ENCODE measurements around the gene SP140L. TPM values are rescaled to one million over a fixed set of nuclear protein-coding genes. Genes with fewer than 3 reads are reported as not detected.

The SP140L gene
- total RNA-seq, 4 donors from 2014 or later: 22.1 to 53.6 (median 35.7) TPM

DNA sequence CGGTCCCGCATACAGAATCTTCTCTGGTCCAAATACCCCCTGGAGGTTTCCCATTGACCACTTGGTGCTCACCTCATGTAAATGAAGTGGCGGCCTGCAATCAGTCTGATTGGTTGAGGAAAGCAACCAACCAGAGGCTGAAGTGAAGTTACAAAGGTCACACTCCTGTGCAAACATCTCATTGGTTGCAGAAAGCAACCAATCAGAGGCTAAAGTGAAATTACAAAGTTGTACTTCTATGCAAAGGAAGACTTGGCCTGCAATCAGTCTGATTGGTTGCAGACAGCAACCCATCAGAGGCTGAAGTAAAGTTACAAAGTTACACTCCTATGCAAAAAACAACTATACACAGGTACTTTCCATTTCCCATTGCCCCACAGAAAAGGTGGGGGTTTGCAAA, 86.5 kb downstream of the SP140L start:
- Histone ChIP-seq H3K9me3 (no peaks in the 10 kb centered on the region), H3K4me3 (no peak overlapping the region), H3K27me3 (no peaks in the 10 kb centered on the region), H3K4me1 (peaks cover 0 to 19% (median 9%) of the 10 kb centered on the region in 4 donors), H3K27ac (peak overlapping the region in 1 of 4 donors; percentile 89), H3K36me3 (no peaks in the 10 kb centered on the region)
- no peak for TF ChIP-seq POLR2A (IDR thresholded peaks at IDR 0.05)
- TF ChIP-seq, protein P1, sequence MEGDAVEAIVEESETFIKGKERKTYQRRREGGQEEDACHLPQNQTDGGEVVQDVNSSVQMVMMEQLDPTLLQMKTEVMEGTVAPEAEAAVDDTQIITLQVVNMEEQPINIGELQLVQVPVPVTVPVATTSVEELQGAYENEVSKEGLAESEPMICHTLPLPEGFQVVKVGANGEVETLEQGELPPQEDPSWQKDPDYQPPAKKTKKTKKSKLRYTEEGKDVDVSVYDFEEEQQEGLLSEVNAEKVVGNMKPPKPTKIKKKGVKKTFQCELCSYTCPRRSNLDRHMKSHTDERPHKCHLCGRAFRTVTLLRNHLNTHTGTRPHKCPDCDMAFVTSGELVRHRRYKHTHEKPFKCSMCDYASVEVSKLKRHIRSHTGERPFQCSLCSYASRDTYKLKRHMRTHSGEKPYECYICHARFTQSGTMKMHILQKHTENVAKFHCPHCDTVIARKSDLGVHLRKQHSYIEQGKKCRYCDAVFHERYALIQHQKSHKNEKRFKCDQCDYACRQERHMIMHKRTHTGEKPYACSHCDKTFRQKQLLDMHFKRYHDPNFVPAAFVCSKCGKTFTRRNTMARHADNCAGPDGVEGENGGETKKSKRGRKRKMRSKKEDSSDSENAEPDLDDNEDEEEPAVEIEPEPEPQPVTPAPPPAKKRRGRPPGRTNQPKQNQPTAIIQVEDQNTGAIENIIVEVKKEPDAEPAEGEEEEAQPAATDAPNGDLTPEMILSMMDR (IDR thresholded peaks at IDR 0.05): no peak
- no peak for DNase-seq

DNA sequence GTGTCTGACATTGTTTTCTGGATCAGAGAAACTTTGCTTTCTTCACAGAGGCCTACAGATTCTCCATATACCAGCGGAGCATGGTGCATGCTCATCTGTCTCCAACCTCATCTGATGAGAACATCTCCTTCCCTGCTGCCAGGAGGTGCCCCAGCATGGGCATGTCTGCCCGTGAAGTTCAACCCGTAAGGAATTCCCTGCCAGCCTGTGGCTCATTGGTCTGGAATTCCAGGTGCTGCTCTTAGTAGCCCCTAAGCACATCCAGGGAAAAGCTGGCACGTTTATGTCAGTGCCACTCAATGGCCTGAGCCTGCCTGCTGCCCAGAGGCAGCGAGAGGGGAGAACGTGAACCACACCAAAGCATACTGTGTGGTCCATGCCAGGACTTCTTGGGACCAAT, 87.3 kb downstream of the SP140L start:
- H3K27ac ChIP-seq: peak overlapping the region in 1 of 4 donors; percentile 89
- no peaks in the 10 kb centered on the region for H3K27me3 ChIP-seq
- no peak for TF ChIP-seq POLR2A (IDR thresholded peaks at IDR 0.05)
- TF ChIP-seq, protein P1 (IDR thresholded peaks at IDR 0.05): no peak
- H3K36me3 ChIP-seq: no peaks in the 10 kb centered on the region
- no peaks in the 10 kb centered on the region for H3K9me3 ChIP-seq
- H3K4me1 ChIP-seq: peaks cover 0 to 27% (median 9%) of the 10 kb centered on the region in 4 donors
- DNase-seq: no peak
- H3K4me3 ChIP-seq: no peak overlapping the region

DNA sequence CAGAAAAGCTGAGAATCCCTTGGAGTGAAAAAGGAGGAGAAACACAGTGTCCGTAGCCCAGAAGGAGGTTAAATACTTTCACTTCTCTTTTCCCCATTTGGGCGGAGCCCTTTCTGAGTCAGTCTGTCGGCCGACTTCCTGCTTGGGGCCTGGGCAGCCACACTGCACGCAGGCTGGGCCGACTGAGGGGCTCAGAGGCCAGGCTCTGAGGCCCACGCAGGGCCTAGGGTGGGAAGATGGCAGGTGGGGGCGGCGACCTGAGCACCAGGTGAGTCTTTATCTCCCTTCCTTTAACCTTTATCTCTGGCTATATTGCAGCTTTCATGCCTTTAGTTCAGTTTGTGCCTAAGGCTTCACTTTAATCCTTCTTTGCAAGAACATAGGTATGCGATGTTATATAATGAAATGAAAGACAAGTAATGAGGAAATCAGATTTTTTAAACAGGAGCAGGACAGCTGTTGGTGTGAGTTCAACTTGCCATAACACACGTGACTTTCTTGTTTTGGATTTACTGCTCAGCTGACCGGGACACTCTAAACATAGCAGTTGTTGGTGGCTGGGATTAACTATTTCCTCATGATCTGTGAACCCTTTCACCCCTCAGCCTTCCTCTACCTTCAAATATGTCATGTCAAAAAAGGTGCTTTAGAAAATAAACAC, 89.2 kb downstream of the SP140L start, which contains the start of gene SP100:
Gene SP100, plus strand, starts transcription at position 141 of the 661 bp plus-strand sequence. Its CDS starts 96 bp downstream, at position 237.
- Histone ChIP-seq H3K4me1 (peaks cover 0 to 21% (median 6%) of the 10 kb centered on the region in 4 donors), H3K36me3 (no peaks in the 10 kb centered on the region), H3K27ac (peak within 1 kb of the TSS; percentile 88 to 97 (median 90)), H3K4me3 (peak within 1 kb of the TSS; percentile 49 to 59 (median 55)), H3K9me3 (no peaks in the 10 kb centered on the region), H3K27me3 (no peaks in the 10 kb centered on the region)
- TF ChIP-seq, protein P1 (IDR thresholded peaks at IDR 0.05): no peak
- TF ChIP-seq POLR2A (IDR thresholded peaks at IDR 0.05): peak; percentile 57 to 80
- DNase-seq: peak; percentile 79 to 94 (median 89)

DNA sequence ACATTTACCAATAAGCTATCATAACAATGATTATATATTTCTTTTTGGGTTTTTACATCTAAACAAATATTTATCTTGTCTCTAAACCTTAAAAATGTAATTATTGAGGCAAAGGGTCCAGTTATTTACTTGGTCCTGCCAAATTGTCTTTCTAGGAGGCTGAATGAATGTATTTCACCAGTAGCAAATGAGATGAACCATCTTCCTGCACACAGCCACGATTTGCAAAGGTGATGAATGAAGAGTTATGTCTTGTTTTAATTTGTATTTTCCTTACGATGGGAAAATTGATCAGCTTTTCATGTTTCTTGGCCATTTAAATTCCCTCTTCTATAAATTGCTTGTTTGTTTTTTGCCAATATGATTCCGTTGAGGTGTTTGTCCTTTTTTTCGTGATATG, 90.4 kb downstream of the SP140L start:
- H3K27me3 ChIP-seq: no peaks in the 10 kb centered on the region
- no peaks in the 10 kb centered on the region for H3K36me3 ChIP-seq
- H3K4me3 ChIP-seq: peak overlapping the region; percentile 49 to 59 (median 55)
- no peak for DNase-seq
- H3K4me1 ChIP-seq: peaks cover 0 to 17% (median 7%) of the 10 kb centered on the region in 4 donors
- TF ChIP-seq POLR2A (IDR thresholded peaks at IDR 0.05): no peak
- TF ChIP-seq, protein P1 (IDR thresholded peaks at IDR 0.05): no peak
- no peaks in the 10 kb centered on the region for H3K9me3 ChIP-seq
- peak overlapping the region in 3 of 4 donors; percentile 88 to 90 (median 89) for H3K27ac ChIP-seq

DNA sequence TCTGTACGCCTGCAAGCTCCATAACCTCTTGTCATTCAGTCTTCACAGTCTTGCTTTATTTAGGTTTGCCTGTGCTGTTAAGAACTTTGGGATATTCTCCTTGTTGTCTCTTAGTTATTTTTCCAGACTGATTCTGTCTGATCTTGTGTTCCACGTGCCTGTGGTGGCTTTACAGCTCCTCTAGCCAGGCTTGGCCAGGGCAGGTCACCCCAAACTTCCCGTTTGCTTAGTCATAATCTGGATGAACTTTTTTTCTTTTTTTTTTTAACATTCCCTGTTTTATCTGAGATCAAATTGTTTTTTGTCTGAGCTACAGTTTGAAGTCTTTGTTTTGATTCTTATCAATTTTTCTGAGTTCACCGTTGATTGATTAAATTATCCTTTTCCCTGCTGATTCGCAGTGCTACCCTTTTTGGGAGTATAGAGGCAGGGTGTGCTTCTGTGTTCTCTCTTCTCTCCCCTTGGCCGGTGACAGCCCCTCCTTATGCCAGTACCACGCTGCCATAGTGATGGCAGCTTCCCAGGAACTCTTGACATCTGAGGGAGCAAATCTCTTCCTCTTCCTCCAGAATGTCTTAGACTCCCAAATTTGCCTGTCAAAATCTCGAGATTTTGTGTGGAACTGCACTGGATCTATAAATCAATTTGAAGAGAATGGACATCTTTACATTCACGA, 91.5 kb downstream of the SP140L start:
- Histone ChIP-seq H3K27ac (peak overlapping the region in 2 of 4 donors; percentile 89 to 90), H3K4me3 (peak overlapping the region; percentile 49 to 59 (median 55)), H3K27me3 (no peaks in the 10 kb centered on the region), H3K9me3 (no peaks in the 10 kb centered on the region), H3K4me1 (peaks cover 0 to 16% (median 6%) of the 10 kb centered on the region in 4 donors), H3K36me3 (no peaks in the 10 kb centered on the region)
- DNase-seq: peak in 1 of 3 donors; percentile 60
- no peak for TF ChIP-seq POLR2A (IDR thresholded peaks at IDR 0.05)
- TF ChIP-seq, protein P1 (IDR thresholded peaks at IDR 0.05): no peak
